Dermis microvascular lymphatic vessel endothelial cell (primary cell): ENCODE data around the gene DNAJB5. TPM values are rescaled to one million over a fixed set of nuclear protein-coding genes. Genes with fewer than 3 reads are reported as not detected.
A peak's percentile ranks its signal among the peaks of the same experiment; 100 is the strongest.
"Not testable (repeated sequence)": the region's sequence is repeated elsewhere in the genome, so short reads cannot be mapped to it uniquely, and the experiment has no call there.

Experiments used
- DNase-seq, 2 donors: peaks; one replicate each; pipeline versions ENCODE4 v3.0.0 to v3.0.0-alpha.2; 2010; ENCODE audit warnings: low read depth in 2 of 2
- total RNA-seq: library from RNA; depleted of rRNA; stranded (reverse); fragments of >200 nt; gene quantifications from 2 replicates; pipeline ENCODE4 v1.2.1, GENCODE V29; 2014

The DNAJB5 gene
- total RNA-seq, result 3.3 and 5.9 TPM in 2 replicates

- peak; percentile 99 to 100 for DNase-seq
Observed at GRCh38 chr9:34989003-34989945, at the start of gene DNAJB5. Gene DNAJB5 (plus strand): TSS chr9:34989745. CDS start chr9:34990631, 886 bp downstream.

- DNase-seq, result not testable (repeated sequence)
Observed at GRCh38 chr9:34939989-34940388, 49.6 kb upstream of the DNAJB5 start.

- no peak for DNase-seq
Observed at GRCh38 chr9:34948451-34948850, 41.1 kb upstream of the DNAJB5 start.

- no peak for DNase-seq
Observed at GRCh38 chr9:34954225-34954624, 35.3 kb upstream of the DNAJB5 start.

GRCh38 chr9:34956066-34956465, 33.5 kb upstream of the DNAJB5 start:
- not testable (repeated sequence) for DNase-seq

GRCh38 chr9:34956648-34957047, 32.9 kb upstream of the DNAJB5 start:
- no peak for DNase-seq

GRCh38 chr9:34957492-34958410, 31.8 kb upstream of the DNAJB5 start, which contains the start of gene PHF24:
Gene PHF24 (plus strand): TSS chr9:34958285. CDS start chr9:34971299, 13,014 bp downstream.
- DNase-seq, result peak in 1 of 2 donors; percentile 9

- no peak for DNase-seq
Observed at GRCh38 chr9:34958411-34958982, 31.0 kb upstream of the DNAJB5 start.

GRCh38 chr9:34959461-34959860, 30.1 kb upstream of the DNAJB5 start:
- no peak for DNase-seq

GRCh38 chr9:34961574-34962490, 27.7 kb upstream of the DNAJB5 start:
- DNase-seq, result peak; percentile 5 to 63

GRCh38 chr9:34962546-34962945, 27.0 kb upstream of the DNAJB5 start:
- DNase-seq, result no peak

GRCh38 chr9:34963552-34963951, 26.0 kb upstream of the DNAJB5 start:
- no peak for DNase-seq

- no peak for DNase-seq
Observed at GRCh38 chr9:34964458-34964857, 25.1 kb upstream of the DNAJB5 start.

GRCh38 chr9:34971146-34971811, 18.3 kb upstream of the DNAJB5 start:
- no peak for DNase-seq

- no peak for DNase-seq
Observed at GRCh38 chr9:34974664-34975063, 14.9 kb upstream of the DNAJB5 start.

GRCh38 chr9:34976441-34976840, 13.1 kb upstream of the DNAJB5 start:
- DNase-seq, result no peak

- no peak for DNase-seq
Observed at GRCh38 chr9:34976992-34977391, 12.6 kb upstream of the DNAJB5 start.

- no peak for DNase-seq
Observed at GRCh38 chr9:34980181-34980761, 9.3 kb upstream of the DNAJB5 start.

GRCh38 chr9:34982361-34982760, 7.2 kb upstream of the DNAJB5 start:
- DNase-seq, result no peak

- DNase-seq, result no peak
Observed at GRCh38 chr9:34983209-34983608, 6.3 kb upstream of the DNAJB5 start.
